OCI-LY1 (cell line): ENCODE measurements around the gene NEUROD1.

Experiments used
- CTCF ChIP-seq: fragments of 200-600 bp; sonication (generic), shearing (Covaris generic); IDR thresholded peaks from 2 replicates; pipeline ENCODE4 v1.5.1; 2017; ENCODE audit warnings: mild to moderate bottlenecking, antibody characterized with exemption, low read length, moderate library complexity, mixed read lengths
- EZH2 ChIP-seq: fragments of 200-600 bp; sonication (generic), shearing (Covaris generic); IDR thresholded peaks from 2 replicates; pipeline ENCODE4 v1.8.0; 2017; ENCODE audit warnings: borderline replicate concordance, mixed run types, mild to moderate bottlenecking, antibody characterized with exemption, low read length, moderate library complexity, mixed read lengths

- TF ChIP-seq CTCF (no peak), EZH2 (no peak)
Observed at GRCh38 chr2:181682026-181682789, 1.9 kb upstream of the NEUROD1 start.
